K562 (cell line): ENCODE data around the gene CDKL1. TPM values are rescaled to one million over a fixed set of nuclear protein-coding genes. Genes with fewer than 3 reads are reported as not detected.
A peak's percentile ranks its signal among the peaks of the same experiment; 100 is the strongest.
"Not testable (repeated sequence)": the region's sequence is repeated elsewhere in the genome, so short reads cannot be mapped to it uniquely, and the experiment has no call there.

Experiments used
- ATAC-seq: fragments of 200-7000 bp; cut with Tn5 transposase; 3 replicates; pipeline ENCODE4 v1.9.1; 2020; ENCODE audit warnings: moderate library complexity
- BruUV-seq: library from RNA; stranded (reverse); fragments of 400-500 nt; replicated peaks from 2 replicates; lab custom pipeline; 2021; lab: Mats Ljungman, UMichigan
- CTCF ChIA-PET: fragments of 300-600 bp; formaldehyde crosslinking; extraction: SDS; loops from one replicate; lab custom pipeline; 2021; ENCODE audit warnings: low intra/inter-chr PET ratio; lab: Yijun Ruan, JAX
- POLR2A ChIA-PET: fragments of 300-600, 350-650 bp; sonication (Branson Sonifier 250); formaldehyde crosslinking; extraction: SDS; loops from one replicate; lab custom pipeline; 2021; ENCODE audit warnings: antibody characterized with exemption, inconsistent platforms; lab: Yijun Ruan, JAX
- DNase-seq, 4 experiments: peaks; one replicate each; pipeline versions ENCODE4 v3.0.0 to v3.0.0-alpha.2; 2011 to 2018; ENCODE audit warnings: low spot score in 3 of 4, mixed read lengths in 3 of 4; ENCODE audit errors: extremely low read depth in 1 of 4
- FAIRE-seq: peaks from 2 replicates; lab custom pipeline; 2011; peaks lifted over from hg19 to GRCh38; lab: Jason Lieb, UNC
- H2AFZ ChIP-seq: 2 replicates; pipeline ENCODE4 v1.6.0; 2011; ENCODE audit warnings: low read depth, low read length, control low read depth, inconsistent platforms
- H3K27ac ChIP-seq: fragments of 200-600 bp; 3 replicates; pipeline ENCODE4 v1.8.0; 2011; ENCODE audit warnings: low read depth, mild to moderate bottlenecking, control low read depth, inconsistent platforms, low read length, moderate library complexity, mixed read lengths; ENCODE audit errors: extremely low read depth
- H3K27me3 ChIP-seq, 2 experiments: fragments of 300-600 bp in 1 of 2; 2 replicates in 1 of 2; 3 replicates in 1 of 2; pipeline versions ENCODE4 v1.6.0 to v1.8.0; 2011; ENCODE audit warnings: inconsistent platforms in 2 of 2, low read length in 2 of 2, mild to moderate bottlenecking in 1 of 2, mixed read lengths in 1 of 2, moderate library complexity in 1 of 2; ENCODE audit not compliant: control insufficient read depth in 2 of 2, insufficient read depth in 2 of 2
- H3K36me3 ChIP-seq: fragments of 300-600 bp; 3 replicates; pipeline ENCODE4 v1.8.0; 2011; ENCODE audit warnings: mild to moderate bottlenecking, low read length, inconsistent platforms; ENCODE audit not compliant: control insufficient read depth, insufficient read depth
- H3K4me1 ChIP-seq, 2 experiments: fragments of 200-600 bp in 1 of 2; replicated peaks in 1 of 2; 2 replicates in 1 of 2; 3 replicates in 1 of 2; pipeline versions ENCODE4 v1.5.1 to v1.8.0; 2011; ENCODE audit warnings: inconsistent platforms in 2 of 2, low read length in 2 of 2, mild to moderate bottlenecking in 1 of 2, mixed read lengths in 1 of 2, moderate library complexity in 1 of 2; ENCODE audit not compliant: control insufficient read depth in 2 of 2, insufficient read depth in 2 of 2
- H3K4me2 ChIP-seq: 2 replicates; pipeline ENCODE4 v1.6.1; 2011; ENCODE audit warnings: low read length, control low read depth, inconsistent platforms, mixed read lengths; ENCODE audit not compliant: insufficient read depth
- H3K4me3 ChIP-seq: fragments of 200-600 bp; sonication (generic), shearing (Covaris generic); 2 replicates; pipeline ENCODE4 v1.5.1; 2016; ENCODE audit warnings: control low read depth, inconsistent platforms
- H3K79me2 ChIP-seq: fragments of 200-600 bp; 3 replicates; pipeline ENCODE4 v1.8.0; 2011; ENCODE audit warnings: low read length, inconsistent platforms; ENCODE audit not compliant: control insufficient read depth, insufficient read depth
- H3K9ac ChIP-seq, 2 experiments: 2 replicates each; pipeline versions ENCODE4 v1.6.0 to v1.6.1; 2011; ENCODE audit warnings: low read depth in 2 of 2, low read length in 2 of 2, control low read depth in 1 of 2, inconsistent platforms in 1 of 2, mild to moderate bottlenecking in 1 of 2, mixed read lengths in 1 of 2; ENCODE audit not compliant: insufficient read depth in 1 of 2
- H3K9me1 ChIP-seq: one replicate; pipeline ENCODE4 v1.6.0; 2011; ENCODE audit warnings: inconsistent platforms, mild to moderate bottlenecking, low read length, moderate library complexity; ENCODE audit not compliant: control insufficient read depth, insufficient read depth
- H3K9me3 ChIP-seq: replicated peaks from 2 replicates; pipeline ENCODE4 v1.5.1; 2011; ENCODE audit warnings: low read depth, low read length, inconsistent platforms; ENCODE audit not compliant: control insufficient read depth, insufficient read depth
- H4K20me1 ChIP-seq: replicated peaks from 2 replicates; pipeline ENCODE4 v1.6.1; 2011; ENCODE audit warnings: low read length, inconsistent platforms, mixed read lengths; ENCODE audit not compliant: control insufficient read depth, insufficient read depth
- DMBX1 ChIP-seq: fragments of 250-450 bp; sonication (Bioruptor Pico); IDR thresholded peaks from 2 replicates; pipeline ENCODE4 v1.8.0; 2022; ENCODE audit warnings: inconsistent platforms, mild to moderate bottlenecking, moderate library complexity, borderline replicate concordance
- WGBS: fragments of 100-300 bp; shearing (Covaris generic); methylation state at CpG from one replicate; pipeline ENCODE4 v1.1.6; 2016; ENCODE audit warnings: low coverage, mixed read lengths; ENCODE audit not compliant: insufficient coverage; ENCODE audit errors: missing lambda C conversion rate; 5-methylcytosine and 5-hydroxymethylcytosine counted together
- in situ Hi-C: fragments of 300-500 bp; cut with MboI; formaldehyde crosslinking; loops from 4 replicates; pipeline ENCODE4 v1.15.0; 2018; ENCODE audit warnings: inconsistent platforms, mixed read lengths
- intact Hi-C: fragments of 100-400 bp; cut with micrococcal nuclease; formaldehyde crosslinking; loops from 2 replicates; pipeline ENCODE4 v1.14.2; 2022
- polyA plus RNA-seq, 8 experiments: library from polyadenylated mRNA; depleted of rRNA in 4 of 8; stranded (reverse) in 5 of 8; unstranded in 3 of 8; fragments of >200 nt; fragmentation: Nextera tagmentation in 2 of 8; fragmentation: Illumina TruSeq in 1 of 8; extraction: Ambion mirVana in 2 of 8; extraction: Trizol in 1 of 8; gene quantifications; 2 replicates each; pipeline versions ENCODE4 v1.2.1 to v1.2.3, GENCODE V29; 2011 to 2014; ENCODE audit warnings: inconsistent platforms in 1 of 8, missing spikeins in 1 of 8
- total RNA-seq, 7 experiments: library from RNA; depleted of rRNA in 6 of 7; stranded (reverse); fragments of >200 nt in 6 of 7; fragmentation: Illumina TruSeq in 2 of 7; extraction: Trizol in 2 of 7; gene quantifications; 2 replicates each; pipeline versions ENCODE4 v1.2.1 to v1.2.3, GENCODE V29; 2011 to 2021; ENCODE audit warnings: low replicate concordance in 1 of 7
- TF ChIP-seq, protein P1 (sequence below): fragments of 250-450 bp; sonication (Bioruptor Pico); IDR thresholded peaks from 2 replicates; pipeline ENCODE4 v1.8.0; 2021; ENCODE audit warnings: borderline replicate concordance, mild to moderate bottlenecking, moderate library complexity; ENCODE audit not compliant: poor library complexity, severe bottlenecking

CDKL1 gene
- total and polyA plus RNA-seq, 9 of the 15 experiments (the other 6 are each of a cell fraction or from before 2014, with no cell fraction given): 2.3 to 35.0 (median 7.5) TPM

DNA sequence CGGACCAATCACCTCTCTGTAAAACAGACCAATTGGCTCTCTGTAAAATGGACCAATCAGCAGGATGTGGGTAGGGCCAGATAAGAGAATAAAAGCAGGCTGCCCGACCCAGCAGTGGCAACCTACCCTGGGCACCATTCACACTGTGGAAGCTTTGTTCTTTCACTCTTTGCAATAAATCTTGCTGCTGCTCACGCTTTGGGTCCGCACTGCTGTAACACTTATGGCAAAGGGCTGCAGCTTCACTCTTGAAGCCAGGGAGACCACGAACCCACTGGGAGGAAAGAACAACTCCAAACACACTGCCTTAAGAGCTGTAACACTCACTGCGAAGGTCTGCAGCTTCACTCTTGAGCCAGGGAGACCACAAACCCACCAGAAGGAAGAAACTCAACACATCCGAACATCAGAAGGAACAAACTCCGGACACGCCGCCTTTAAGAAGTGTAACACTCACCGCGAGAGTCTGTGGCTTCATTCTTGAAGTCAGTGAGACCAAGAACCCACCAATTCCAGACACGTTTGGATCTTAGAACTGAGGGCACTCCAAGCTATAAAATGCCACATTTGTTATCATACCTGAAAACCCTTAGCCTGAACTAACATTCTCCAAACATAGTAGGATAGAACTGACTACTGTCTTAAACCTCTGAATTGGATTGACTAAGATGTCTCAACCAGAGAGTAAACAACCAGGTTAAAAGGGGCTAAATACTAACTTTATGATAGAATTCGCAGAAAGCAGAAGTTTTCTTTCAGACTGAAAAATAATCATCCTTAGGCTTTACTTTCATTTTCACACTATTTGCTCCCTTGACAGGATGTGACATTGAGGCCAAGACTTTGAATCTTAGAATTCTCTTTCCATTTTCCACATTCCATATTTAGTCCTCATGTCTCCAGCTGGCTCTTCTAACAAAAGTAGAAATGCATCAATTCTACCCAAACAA lies 33.6 kb downstream of the CDKL1 start:
- in situ Hi-C loops: no loop called here
- Histone ChIP-seq H3K4me3 (no peak overlapping the region), H3K9me1 (no peaks in the 10 kb centered on the region)
- CTCF ChIA-PET: no interaction called here
- FAIRE-seq: no peak
- TF ChIP-seq, protein P1, sequence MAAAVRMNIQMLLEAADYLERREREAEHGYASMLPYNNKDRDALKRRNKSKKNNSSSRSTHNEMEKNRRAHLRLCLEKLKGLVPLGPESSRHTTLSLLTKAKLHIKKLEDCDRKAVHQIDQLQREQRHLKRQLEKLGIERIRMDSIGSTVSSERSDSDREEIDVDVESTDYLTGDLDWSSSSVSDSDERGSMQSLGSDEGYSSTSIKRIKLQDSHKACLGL (CRISPR knock-in tag): no peak
- no peak for TF ChIP-seq DMBX1
- TF ChIP-seq, all 486 proteins: peak for 0
- Histone ChIP-seq H3K9ac (no peak overlapping the region), H3K79me2 (no peaks in the 10 kb centered on the region), H3K27ac (peak overlapping the region; percentile 26; the same call in 1 of the 3 replicates), H3K27me3 (no peaks in the 10 kb centered on the region), H3K4me1 (peaks cover 9 to 10% of the 10 kb centered on the region in 2 experiments; a peak in 3 of 5 replicates), H3K4me2 (no peak overlapping the region), H3K36me3 (no peaks in the 10 kb centered on the region), H3K9me3 (no peaks in the 10 kb centered on the region), H4K20me1 (no peaks in the 10 kb centered on the region), H2AFZ (peak overlapping the region; percentile 51; the same call in 1 of the 2 replicates)
- BruUV-seq: no TSS peak
- 74% methylated on average over 12 of the region's 14 CpGs for WGBS
- DNase-seq (no peak), ATAC-seq (no peak)
- intact Hi-C loops: no loop called here
- POLR2A ChIA-PET: interaction anchor here (1.6 kb wide), 1 partner anchor 20 kb away, joined by 7 read pairs; no protein-coding TSS in a partner anchor

DNA sequence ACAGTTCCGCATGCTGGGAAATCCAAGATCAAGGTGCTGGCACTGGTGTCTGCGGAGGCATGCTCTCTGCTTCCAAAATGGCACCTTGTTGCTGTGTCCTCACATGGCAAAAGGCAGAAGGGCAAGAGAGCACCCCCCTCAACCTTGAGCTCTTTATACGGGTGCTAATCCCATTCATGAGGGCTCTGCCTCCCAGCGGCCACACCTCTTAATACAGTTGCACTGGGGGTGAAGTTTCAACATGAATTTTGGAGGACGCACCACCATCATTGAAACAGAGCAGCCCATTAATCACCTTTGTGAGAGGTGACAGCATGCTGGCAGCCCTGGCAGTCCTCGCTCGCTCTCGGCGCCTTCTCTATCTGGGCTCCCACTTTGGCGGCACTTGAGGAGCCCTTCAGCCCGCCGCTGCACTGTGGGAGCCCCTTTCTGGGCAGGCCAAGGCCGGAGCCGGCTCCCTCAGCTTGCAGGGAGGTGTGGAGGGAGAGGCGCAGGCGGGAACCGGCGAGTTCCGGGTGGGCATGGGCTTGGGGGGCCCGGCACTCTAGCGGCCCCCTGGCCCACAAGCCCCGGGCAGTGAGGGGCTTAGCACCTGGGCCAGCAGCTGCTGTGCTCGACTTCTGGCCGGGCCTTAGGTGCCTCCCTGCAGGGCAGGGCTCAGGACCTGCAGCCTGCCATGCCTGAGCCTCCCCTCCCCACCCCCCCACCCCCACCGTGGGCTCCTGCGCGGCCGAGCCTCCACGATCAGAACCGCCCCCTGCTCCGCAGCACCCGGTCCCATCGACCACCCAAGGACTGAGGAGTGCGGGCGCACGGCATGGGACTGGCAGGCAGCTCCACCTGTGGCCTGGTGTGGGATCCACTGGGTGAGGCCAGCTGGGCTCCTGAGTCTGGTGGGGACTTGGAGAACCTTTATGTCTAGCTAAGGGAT lies 34.9 kb downstream of the CDKL1 start:
- intact Hi-C loops, H3K4me3 ChIP-seq, DNase-seq, H3K4me1 ChIP-seq, H3K27me3 ChIP-seq, H2AFZ ChIP-seq, H3K9me3 ChIP-seq, FAIRE-seq, H4K20me1 ChIP-seq, CTCF ChIA-PET, H3K79me2 ChIP-seq, H3K9ac ChIP-seq, BruUV-seq, H3K27ac ChIP-seq, H3K9me1 ChIP-seq, in situ Hi-C loops, H3K36me3 ChIP-seq, ATAC-seq, H3K4me2 ChIP-seq: not testable (repeated sequence)
- WGBS: 89% methylated on average over 8 of the region's 36 CpGs
- POLR2A ChIA-PET: interaction anchor here (1.6 kb wide), 1 partner anchor 19 kb away, joined by 7 read pairs; no protein-coding TSS in a partner anchor
